Upper lobe of right lung (tissue), 1 donor: ENCODE measurements around the gene CNRIP1. TPM values are rescaled to one million over a fixed set of nuclear protein-coding genes. Genes with fewer than 3 reads are reported as not detected.

Source experiments
- ATAC-seq: fragments of 200-7000 bp; cut with Tn5 transposase; one replicate; pipeline ENCODE4 v1.9.1; 2020; ENCODE audit warnings: mild to moderate bottlenecking, moderate library complexity
- DNase-seq: peaks from one replicate; pipeline ENCODE4 v3.0.0-alpha.2; 2020
- H3K27ac ChIP-seq: fragments of 200-600 bp; one replicate; pipeline ENCODE4 v1.8.0; 2022
- H3K27me3 ChIP-seq: fragments of 200-600 bp; one replicate; pipeline ENCODE4 v1.8.0; 2022; ENCODE audit warnings: mild to moderate bottlenecking
- H3K36me3 ChIP-seq: fragments of 200-600 bp; one replicate; pipeline ENCODE4 v1.8.0; 2022
- H3K4me1 ChIP-seq: fragments of 200-600 bp; one replicate; pipeline ENCODE4 v1.8.0; 2022
- H3K4me3 ChIP-seq: fragments of 200-600 bp; one replicate; pipeline ENCODE4 v1.8.0; 2022; ENCODE audit warnings: mild to moderate bottlenecking
- H3K9me3 ChIP-seq: fragments of 200-600 bp; one replicate; pipeline ENCODE4 v1.8.0; 2022
- intact Hi-C: fragments of 100-400 bp; cut with DNase I; formaldehyde crosslinking; loops from one replicate; pipeline ENCODE4 v1.11.0; 2022
- total RNA-seq: library from RNA; stranded (reverse); fragmentation: NEBNext Ultra II Directional; extraction: Animal tissue kit (Norgen Biotek cat#: 25700); gene quantifications from one replicate; pipeline ENCODE4 v1.2.1, GENCODE V29; 2021
- TF ChIP-seq, protein P1 (sequence below): fragments of 200-600 bp; IDR thresholded peaks from one replicate; pipeline ENCODE4 v1.8.0; 2022; ENCODE audit warnings: antibody characterized with exemption
- donor health status: DM: no; HTN: yes; CAD: no; lungs with severe emphysema.

Gene CNRIP1
- total RNA-seq, 1 donor from 2014 or later = 23.8 TPM

DNA sequence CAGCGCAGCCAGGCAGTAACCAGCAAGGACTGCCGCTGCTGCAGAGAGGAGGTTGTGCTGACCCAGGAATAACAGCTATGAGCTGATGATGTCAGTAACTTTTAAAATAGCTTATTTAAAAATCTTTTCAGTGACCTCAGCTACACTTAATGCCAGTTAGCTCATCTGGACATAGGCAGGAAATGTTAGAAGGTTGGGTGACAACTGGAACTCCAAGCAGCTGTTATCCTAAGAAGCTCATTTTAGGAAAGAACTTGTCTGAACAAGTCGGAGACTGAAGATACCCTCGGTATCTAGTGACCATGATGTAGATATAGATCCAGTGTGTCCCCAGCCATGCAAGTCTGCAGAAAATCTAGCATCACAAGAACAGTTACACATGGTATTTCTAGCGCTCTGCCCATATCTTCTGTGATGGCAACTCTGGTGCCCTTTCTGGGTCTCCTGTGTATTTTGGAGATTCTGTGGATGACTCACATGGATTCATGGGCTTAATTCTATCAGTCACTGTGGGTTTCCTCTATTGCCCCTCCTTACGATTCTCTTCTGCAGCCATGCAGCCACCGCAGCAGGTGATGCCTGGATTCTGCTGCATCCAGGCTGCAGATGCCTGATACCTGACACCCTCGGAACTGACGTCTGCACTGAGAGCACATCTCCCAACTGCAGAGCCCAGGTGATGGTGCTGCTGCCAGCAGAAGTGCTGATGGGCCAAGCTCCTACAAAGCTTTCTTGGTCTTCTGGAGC, 25.6 kb upstream of the CNRIP1 start:
- ATAC-seq = no peak
- no peak overlapping the region for H3K4me3 ChIP-seq
- H3K4me1 ChIP-seq = no peaks in the 10 kb centered on the region
- TF ChIP-seq, protein P1, sequence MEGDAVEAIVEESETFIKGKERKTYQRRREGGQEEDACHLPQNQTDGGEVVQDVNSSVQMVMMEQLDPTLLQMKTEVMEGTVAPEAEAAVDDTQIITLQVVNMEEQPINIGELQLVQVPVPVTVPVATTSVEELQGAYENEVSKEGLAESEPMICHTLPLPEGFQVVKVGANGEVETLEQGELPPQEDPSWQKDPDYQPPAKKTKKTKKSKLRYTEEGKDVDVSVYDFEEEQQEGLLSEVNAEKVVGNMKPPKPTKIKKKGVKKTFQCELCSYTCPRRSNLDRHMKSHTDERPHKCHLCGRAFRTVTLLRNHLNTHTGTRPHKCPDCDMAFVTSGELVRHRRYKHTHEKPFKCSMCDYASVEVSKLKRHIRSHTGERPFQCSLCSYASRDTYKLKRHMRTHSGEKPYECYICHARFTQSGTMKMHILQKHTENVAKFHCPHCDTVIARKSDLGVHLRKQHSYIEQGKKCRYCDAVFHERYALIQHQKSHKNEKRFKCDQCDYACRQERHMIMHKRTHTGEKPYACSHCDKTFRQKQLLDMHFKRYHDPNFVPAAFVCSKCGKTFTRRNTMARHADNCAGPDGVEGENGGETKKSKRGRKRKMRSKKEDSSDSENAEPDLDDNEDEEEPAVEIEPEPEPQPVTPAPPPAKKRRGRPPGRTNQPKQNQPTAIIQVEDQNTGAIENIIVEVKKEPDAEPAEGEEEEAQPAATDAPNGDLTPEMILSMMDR = no peak
- no peak overlapping the region for H3K27ac ChIP-seq
- H3K27me3 ChIP-seq = no peaks in the 10 kb centered on the region
- intact Hi-C loops = no loop called here
- H3K9me3 ChIP-seq = no peaks in the 10 kb centered on the region
- H3K36me3 ChIP-seq = no peaks in the 10 kb centered on the region
- no peak for DNase-seq

DNA sequence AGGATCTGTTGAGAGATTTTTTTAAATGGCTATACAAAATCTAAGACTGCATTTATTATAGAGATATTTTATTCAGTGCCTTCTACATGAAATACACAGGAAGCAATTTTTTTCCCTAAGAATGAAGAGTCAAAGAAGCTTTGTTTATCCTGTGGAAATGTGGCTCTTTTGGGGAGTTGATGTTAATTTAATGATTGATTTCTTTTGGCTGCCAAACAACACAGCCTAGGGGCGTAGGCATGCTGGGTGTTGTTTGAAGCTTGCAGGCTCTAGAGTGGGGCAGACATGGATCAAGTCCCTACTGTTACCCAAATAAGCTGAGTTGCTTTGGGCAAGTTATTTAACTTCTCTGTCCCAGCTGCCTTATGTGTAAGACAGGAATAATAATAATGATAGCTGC, 24.3 kb upstream of the CNRIP1 start:
- Histone ChIP-seq H3K36me3 (no peaks in the 10 kb centered on the region), H3K9me3 (no peaks in the 10 kb centered on the region), H3K4me1 (no peaks in the 10 kb centered on the region), H3K27me3 (no peaks in the 10 kb centered on the region), H3K4me3 (no peak overlapping the region), H3K27ac (no peak overlapping the region)
- no peak for DNase-seq
- TF ChIP-seq, protein P1 = no peak
- no peak for ATAC-seq
- intact Hi-C loops = no loop called here

DNA sequence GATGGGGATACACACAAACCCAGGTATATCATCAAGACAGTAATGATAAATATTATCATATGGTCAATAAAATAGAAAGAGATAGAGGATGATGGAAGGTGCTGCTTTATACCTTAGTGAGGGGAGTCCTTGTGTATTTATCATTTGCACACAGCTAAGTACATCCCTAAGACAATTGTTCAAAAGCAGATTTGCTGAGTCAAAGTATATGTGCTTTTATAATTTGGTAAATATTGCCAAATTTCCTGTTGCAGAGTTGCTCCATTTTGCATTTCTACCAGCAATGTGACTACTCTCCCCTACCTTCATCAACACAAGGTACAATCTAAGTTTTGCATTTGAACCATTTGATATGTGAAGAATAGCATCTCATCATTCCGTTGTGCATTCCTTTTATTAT, 22.7 kb upstream of the CNRIP1 start:
- Histone ChIP-seq H3K4me3 (no peak overlapping the region), H3K4me1 (no peaks in the 10 kb centered on the region), H3K27ac (no peak overlapping the region), H3K27me3 (no peaks in the 10 kb centered on the region), H3K9me3 (no peaks in the 10 kb centered on the region), H3K36me3 (no peaks in the 10 kb centered on the region)
- DNase-seq (no peak), ATAC-seq (no peak)
- intact Hi-C loops = no loop called here
- TF ChIP-seq, protein P1 = no peak

DNA sequence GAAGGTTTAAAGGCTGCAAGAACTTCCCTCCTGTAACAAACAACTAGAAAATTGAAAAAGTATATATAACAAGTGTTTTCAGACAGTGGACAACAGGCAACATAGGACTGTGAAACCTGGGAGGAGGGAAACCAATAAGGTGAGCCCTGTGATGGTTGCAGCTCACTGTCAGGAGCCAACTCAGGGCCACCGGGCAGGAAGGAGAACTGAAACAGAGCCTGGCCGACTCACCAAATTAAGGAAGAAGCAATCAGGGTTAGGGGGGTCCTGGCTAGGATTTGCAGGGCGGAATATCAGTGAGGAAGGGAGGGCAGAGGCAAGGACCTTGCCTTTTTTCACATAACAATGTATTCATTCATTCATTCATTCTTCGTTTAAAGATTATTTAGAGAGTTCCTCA, 21.8 kb upstream of the CNRIP1 start:
- no peak for ATAC-seq
- Histone ChIP-seq H3K27me3 (no peaks in the 10 kb centered on the region), H3K27ac (no peak overlapping the region), H3K4me3 (no peak overlapping the region), H3K9me3 (no peaks in the 10 kb centered on the region), H3K36me3 (no peaks in the 10 kb centered on the region), H3K4me1 (no peaks in the 10 kb centered on the region)
- DNase-seq = no peak
- intact Hi-C loops = no loop called here
- TF ChIP-seq, protein P1 = no peak

DNA sequence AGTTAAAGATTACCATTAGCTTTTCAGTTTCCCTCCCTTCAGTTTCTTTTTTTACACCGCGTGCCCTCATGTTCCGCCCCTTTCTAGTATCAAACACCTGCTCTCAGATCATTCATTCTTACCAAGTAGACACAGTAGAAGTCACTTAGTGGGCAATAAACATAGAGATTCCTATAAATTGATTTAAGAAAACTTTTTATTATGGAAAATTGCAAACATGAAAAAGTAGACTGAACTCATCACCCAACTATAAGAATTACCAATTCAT, 21.2 kb upstream of the CNRIP1 start:
- intact Hi-C loops = no loop called here
- DNase-seq = no peak

More for the DNA sequence above, 21.2 kb upstream of the CNRIP1 start:
- TF ChIP-seq, protein P1 = no peak
- no peaks in the 10 kb centered on the region for H3K27me3 ChIP-seq
- ATAC-seq = no peak
- no peaks in the 10 kb centered on the region for H3K4me1 ChIP-seq
- no peak overlapping the region for H3K27ac ChIP-seq
- H3K4me3 ChIP-seq = no peak overlapping the region
- no peaks in the 10 kb centered on the region for H3K36me3 ChIP-seq
- H3K9me3 ChIP-seq = no peaks in the 10 kb centered on the region
